ENCODE results near the gene ARAF. TPM values are rescaled to one million over a fixed set of nuclear protein-coding genes. Genes with fewer than 3 reads are reported as not detected.

Gene ARAF
- total RNA-seq, 2 experiments from 2014 or later = 58.8 to 59.2 TPM

DNA sequence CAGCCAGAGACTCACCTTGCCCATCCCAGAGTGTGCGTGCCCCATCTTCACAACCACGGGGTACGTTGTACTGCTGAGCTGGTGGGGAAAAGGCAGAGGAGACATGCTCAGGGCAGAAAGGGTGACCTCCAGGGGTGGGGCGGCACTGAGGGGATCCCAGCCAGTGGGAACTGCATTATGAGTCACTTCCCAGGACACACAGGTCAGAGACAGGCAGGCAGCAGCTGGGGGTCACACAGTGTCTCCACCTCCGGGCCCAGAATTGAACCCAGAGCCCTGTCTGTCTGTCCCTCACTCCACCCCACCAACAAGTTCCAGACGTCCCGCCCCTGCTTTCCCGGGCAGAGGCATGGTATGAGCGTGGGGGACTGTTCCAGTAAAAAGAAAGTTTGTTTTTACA lies 16.4 kb downstream of the ARAF start:
- Mint-ChIP-seq H3K36me3 (ENCODE audit: low read depth) (peaks cover 3% of the 10 kb centered on the region), H3K4me3 (no peak overlapping the region), H3K27me3 (peaks cover 4% of the 10 kb centered on the region), H3K27ac (no peak overlapping the region), H3K4me1 (peaks cover 42% of the 10 kb centered on the region), H3K9me3 (ENCODE audit: low read depth) (no peaks in the 10 kb centered on the region)
- ChIA-PET CTCF (interaction anchor here (0.6 kb wide), 2 partner anchors 12 to 54 kb away, joined by 3 read pairs; no protein-coding TSS in a partner anchor), POLR2A (no interaction called here)
- DNase-seq (no peak), ATAC-seq (no peak)
- intact Hi-C loops (cut with DNase I, micrococcal nuclease) = no loop called here

DNA sequence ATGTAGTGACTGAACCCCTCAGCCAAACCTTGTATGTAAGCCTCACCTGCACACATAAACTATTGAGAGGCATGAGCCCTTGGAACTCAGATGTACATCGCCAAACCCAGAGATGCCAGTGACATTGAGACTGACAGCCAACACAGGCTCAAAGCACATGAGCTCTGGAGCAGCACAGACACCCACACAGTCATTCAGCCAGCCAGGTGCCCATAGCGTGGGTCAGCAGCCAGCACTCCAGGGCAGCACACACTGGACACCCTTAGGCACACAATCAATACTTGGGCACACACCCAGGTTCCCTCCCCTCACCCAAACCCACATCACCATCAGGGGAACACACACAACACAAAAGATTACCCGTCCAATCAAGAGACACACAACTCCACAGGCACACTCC lies 16.9 kb downstream of the ARAF start:
- ChIA-PET POLR2A (no interaction called here), CTCF (interaction anchor here (0.6 kb wide), 1 partner anchor 54 kb away, joined by 3 read pairs; no protein-coding TSS in a partner anchor)
- Mint-ChIP-seq H3K27ac (no peak overlapping the region), H3K36me3 (ENCODE audit: low read depth) (peaks cover 3% of the 10 kb centered on the region), H3K4me1 (peaks cover 42% of the 10 kb centered on the region), H3K4me3 (no peak overlapping the region), H3K9me3 (ENCODE audit: low read depth) (no peaks in the 10 kb centered on the region), H3K27me3 (peaks cover 4% of the 10 kb centered on the region)
- intact Hi-C loops (cut with DNase I, micrococcal nuclease) = no loop called here
- no peak for ATAC-seq
- no peak for DNase-seq

DNA sequence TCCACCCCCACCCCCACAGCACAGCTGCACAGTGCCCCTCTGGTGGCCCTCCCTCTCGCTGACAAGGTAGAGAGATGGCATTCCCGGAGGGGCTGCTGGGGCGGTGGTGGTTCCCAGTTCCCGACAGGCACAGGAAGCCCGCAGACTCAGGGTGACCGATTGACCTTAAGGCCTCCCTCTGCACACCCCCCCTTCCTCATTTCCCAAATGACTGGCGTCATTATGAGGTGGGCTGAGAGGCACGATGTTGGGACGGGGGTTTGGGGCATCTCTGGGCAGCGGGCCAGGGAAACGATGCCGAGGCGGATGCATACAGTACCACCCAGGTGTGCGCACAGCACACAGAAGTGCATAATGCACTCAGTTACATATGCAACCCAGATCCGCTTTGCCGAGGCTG lies 17.7 kb downstream of the ARAF start:
- H3K9me3 Mint-ChIP-seq (ENCODE audit: low read depth) = no peaks in the 10 kb centered on the region
- ChIA-PET POLR2A (no interaction called here), CTCF (interaction anchor here (1.6 kb wide), 1 partner anchor 83 kb away, joined by 6 read pairs; no protein-coding TSS in a partner anchor)
- intact Hi-C loops (cut with DNase I, micrococcal nuclease) = no loop called here
- H3K4me1 Mint-ChIP-seq = peaks cover 44% of the 10 kb centered on the region
- peaks cover 4% of the 10 kb centered on the region for H3K27me3 Mint-ChIP-seq
- ATAC-seq (no peak), DNase-seq (no peak)
- H3K36me3 Mint-ChIP-seq (ENCODE audit: low read depth) = no peaks in the 10 kb centered on the region
- H3K27ac Mint-ChIP-seq = no peak overlapping the region
- no peak overlapping the region for H3K4me3 Mint-ChIP-seq

DNA sequence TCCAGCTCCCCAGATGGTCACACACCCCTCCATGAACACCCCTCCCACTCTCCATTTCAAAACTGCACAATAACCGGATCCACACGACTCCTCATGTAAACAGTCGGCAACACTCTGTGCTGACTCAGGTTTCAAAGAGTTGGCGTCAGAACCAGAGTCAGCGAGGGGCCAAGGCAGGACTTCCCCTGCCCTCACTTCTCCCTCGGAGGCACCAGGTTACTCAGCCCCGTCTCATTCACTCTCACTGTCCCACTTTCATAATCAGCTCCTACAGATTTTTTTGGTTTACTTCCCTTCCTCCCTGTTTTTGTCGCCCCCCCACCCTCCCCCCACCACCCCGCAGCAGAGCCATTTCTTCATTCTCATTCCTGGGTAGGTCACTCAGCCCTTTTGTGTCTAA lies 18.5 kb downstream of the ARAF start:
- Mint-ChIP-seq H3K36me3 (ENCODE audit: low read depth) (no peaks in the 10 kb centered on the region), H3K27me3 (peaks cover 4% of the 10 kb centered on the region), H3K27ac (no peak overlapping the region), H3K4me3 (no peak overlapping the region), H3K9me3 (ENCODE audit: low read depth) (no peaks in the 10 kb centered on the region), H3K4me1 (peaks cover 47% of the 10 kb centered on the region)
- POLR2A ChIA-PET = no interaction called here
- DNase-seq (peak; percentile 75), ATAC-seq (peak; percentile 75)
- intact Hi-C loops (cut with DNase I, micrococcal nuclease) = no loop called here
- CTCF ChIA-PET = interaction anchor here (1.6 kb wide), 1 partner anchor 83 kb away, joined by 6 read pairs; no protein-coding TSS in a partner anchor

DNA sequence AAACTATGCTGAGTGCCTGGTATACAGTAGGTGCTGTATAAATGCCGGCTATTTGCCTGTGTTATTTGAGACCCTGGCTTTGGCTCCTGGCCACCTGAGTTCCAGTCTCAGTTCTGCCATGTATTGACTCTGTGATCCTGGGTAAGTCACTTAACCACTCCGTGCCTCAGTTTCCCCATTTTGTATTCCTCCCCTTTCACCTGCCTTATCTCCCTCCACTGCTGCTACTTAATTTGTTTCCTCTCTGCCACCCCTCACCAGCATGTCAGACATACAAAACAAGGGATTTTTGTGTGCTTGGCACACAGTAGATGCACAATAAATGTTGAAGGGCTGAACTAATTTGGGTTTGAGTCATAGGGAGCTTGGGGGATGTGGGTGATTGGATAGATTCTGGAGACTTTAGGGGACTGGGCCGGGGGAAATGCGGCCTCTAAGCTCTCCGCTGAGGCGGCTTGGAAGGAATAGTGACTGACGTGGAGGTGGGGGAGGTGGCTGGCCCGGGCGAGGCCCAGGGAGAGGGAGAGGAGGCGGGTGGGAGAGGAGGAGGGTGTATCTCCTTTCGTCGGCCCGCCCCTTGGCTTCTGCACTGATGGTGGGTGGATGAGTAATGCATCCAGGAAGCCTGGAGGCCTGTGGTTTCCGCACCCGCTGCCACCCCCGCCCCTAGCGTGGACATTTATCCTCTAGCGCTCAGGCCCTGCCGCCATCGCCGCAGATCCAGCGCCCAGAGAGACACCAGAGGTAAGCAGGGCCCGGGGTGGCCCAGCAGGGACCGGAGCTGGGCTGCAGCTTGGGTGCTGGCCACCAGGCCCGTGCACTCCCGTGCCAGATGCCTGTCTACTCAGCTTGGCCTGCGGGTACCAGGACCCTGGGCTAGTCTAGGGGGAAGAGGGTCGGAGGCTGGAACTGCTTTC lies 21.0 kb downstream of the ARAF start, which contains the start of gene TIMP1:
Gene TIMP1 (plus strand): TSS at position 706 of the 917 bp plus-strand sequence. CDS start 980 bp downstream, outside the sequence.
- CTCF ChIA-PET = no interaction called here
- H3K9me3 Mint-ChIP-seq (ENCODE audit: low read depth) = no peaks in the 10 kb centered on the region

DNA sequence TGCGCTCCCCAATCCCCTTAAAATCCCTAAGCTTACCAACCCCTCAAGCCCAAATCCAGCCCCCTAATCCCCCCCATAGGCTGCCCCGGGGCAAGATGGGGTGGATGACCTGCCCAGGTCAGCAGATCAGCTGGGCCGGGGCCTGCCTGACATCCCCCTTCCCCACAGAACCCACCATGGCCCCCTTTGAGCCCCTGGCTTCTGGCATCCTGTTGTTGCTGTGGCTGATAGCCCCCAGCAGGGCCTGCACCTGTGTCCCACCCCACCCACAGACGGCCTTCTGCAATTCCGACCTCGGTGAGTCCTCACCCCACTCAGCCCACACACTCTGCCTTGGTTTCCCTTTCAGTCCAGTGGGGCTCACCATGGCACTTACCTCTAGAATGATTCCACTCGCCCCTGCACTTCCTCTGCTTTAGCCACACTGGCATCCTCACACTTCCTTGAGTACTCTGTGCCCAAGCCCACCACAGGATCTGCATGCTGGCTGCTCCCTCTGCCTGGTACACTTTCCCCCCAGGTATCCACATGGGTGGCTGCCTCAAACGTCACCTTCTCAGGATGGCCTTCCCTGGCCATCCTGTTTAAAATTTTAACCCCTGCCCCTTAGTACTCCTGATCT lies 22.3 kb downstream of the ARAF start:
- Mint-ChIP-seq H3K4me3 (peak overlapping the region; percentile 26), H3K4me1 (peaks cover 45% of the 10 kb centered on the region), H3K36me3 (ENCODE audit: low read depth) (no peaks in the 10 kb centered on the region), H3K27ac (peak overlapping the region; percentile 45), H3K9me3 (ENCODE audit: low read depth) (no peaks in the 10 kb centered on the region), H3K27me3 (no peaks in the 10 kb centered on the region)
- DNase-seq (no peak), ATAC-seq (no peak)
- POLR2A ChIA-PET = no interaction called here
- intact Hi-C loops (cut with DNase I, micrococcal nuclease) = loop anchor here (2.0 to 5.0 kb wide), 3 partner anchors 39 to 419 kb away; partner anchors contain the start of genes CFP (in 1 of the 2) and ZNF182 (in 1 of the 2)
- CTCF ChIA-PET = no interaction called here

More for the DNA sequence above, 21.0 kb downstream of the ARAF start, which contains the start of gene TIMP1:
- DNase-seq = peak; percentile 90
- intact Hi-C loops (cut with DNase I, micrococcal nuclease) = loop anchor here (1.0 to 5.0 kb wide), 5 partner anchors 21 to 420 kb away; partner anchors contain the start of genes ARAF (in 2 of the 2), CFP (in 1 of the 2), UXT (in 1 of the 2) and ZNF182 (in 1 of the 2)
- POLR2A ChIA-PET = no interaction called here
- Mint-ChIP-seq H3K27ac (peak within 1 kb of the TSS; percentile 81), H3K36me3 (ENCODE audit: low read depth) (no peaks in the 10 kb centered on the region), H3K4me3 (peak within 1 kb of the TSS; percentile 46), H3K4me1 (peaks cover 50% of the 10 kb centered on the region), H3K27me3 (peaks cover 3% of the 10 kb centered on the region)
- ATAC-seq = peak; percentile 86

DNA sequence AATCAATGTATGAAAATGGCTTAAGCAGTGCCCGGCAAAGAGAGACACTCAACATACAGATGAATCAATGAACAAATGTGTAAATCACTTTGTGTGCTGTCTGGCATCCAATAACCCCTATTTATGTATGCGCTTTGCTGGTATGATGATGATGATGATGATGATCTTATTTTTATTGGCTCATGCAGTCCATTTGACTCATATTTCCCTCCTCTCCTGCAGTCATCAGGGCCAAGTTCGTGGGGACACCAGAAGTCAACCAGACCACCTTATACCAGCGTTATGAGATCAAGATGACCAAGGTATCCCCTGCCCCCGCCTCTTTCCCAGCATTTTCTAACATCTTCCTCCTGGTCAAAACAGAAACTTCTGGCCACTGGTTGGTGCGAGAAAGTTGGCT lies 23.7 kb downstream of the ARAF start:
- H3K27ac Mint-ChIP-seq = no peak overlapping the region
- intact Hi-C loops (cut with DNase I, micrococcal nuclease) = loop anchor here (5.0 kb wide), 2 partner anchors 38 to 418 kb away; partner anchors contain the start of gene ZNF182 (in 1 of the 2)
- no peaks in the 10 kb centered on the region for H3K9me3 Mint-ChIP-seq (ENCODE audit: low read depth)
- CTCF ChIA-PET = no interaction called here
- H3K27me3 Mint-ChIP-seq = no peaks in the 10 kb centered on the region
- H3K4me1 Mint-ChIP-seq = peaks cover 34% of the 10 kb centered on the region
- no peak overlapping the region for H3K4me3 Mint-ChIP-seq
- POLR2A ChIA-PET = interaction anchor here (0.7 kb wide), 1 partner anchor 643 kb away, joined by 3 read pairs; no protein-coding TSS in a partner anchor
- DNase-seq (no peak), ATAC-seq (no peak)
- H3K36me3 Mint-ChIP-seq (ENCODE audit: low read depth) = no peaks in the 10 kb centered on the region

DNA sequence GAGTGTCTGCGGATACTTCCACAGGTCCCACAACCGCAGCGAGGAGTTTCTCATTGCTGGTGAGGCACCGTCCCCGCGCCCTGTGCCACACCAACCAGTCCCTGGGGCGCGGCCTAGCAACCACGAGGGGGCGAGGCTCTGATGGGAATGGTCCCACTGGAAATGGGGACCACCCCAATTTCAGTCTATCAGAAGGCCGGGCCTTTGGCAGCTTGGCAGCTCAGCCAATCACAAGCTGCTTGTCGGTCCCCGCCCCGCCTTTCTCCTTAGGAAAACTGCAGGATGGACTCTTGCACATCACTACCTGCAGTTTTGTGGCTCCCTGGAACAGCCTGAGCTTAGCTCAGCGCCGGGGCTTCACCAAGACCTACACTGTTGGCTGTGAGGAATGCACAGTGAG lies 24.3 kb downstream of the ARAF start:
- no peaks in the 10 kb centered on the region for H3K9me3 Mint-ChIP-seq (ENCODE audit: low read depth)
- CTCF ChIA-PET = no interaction called here
- POLR2A ChIA-PET = interaction anchor here (0.7 kb wide), 1 partner anchor 643 kb away, joined by 3 read pairs; no protein-coding TSS in a partner anchor
- H3K4me3 Mint-ChIP-seq = no peak overlapping the region
- intact Hi-C loops (cut with DNase I, micrococcal nuclease) = no loop called here
- DNase-seq = no peak
- peaks cover 32% of the 10 kb centered on the region for H3K4me1 Mint-ChIP-seq
- H3K27me3 Mint-ChIP-seq = no peaks in the 10 kb centered on the region
- H3K27ac Mint-ChIP-seq = no peak overlapping the region
- no peak for ATAC-seq
- no peaks in the 10 kb centered on the region for H3K36me3 Mint-ChIP-seq (ENCODE audit: low read depth)

DNA sequence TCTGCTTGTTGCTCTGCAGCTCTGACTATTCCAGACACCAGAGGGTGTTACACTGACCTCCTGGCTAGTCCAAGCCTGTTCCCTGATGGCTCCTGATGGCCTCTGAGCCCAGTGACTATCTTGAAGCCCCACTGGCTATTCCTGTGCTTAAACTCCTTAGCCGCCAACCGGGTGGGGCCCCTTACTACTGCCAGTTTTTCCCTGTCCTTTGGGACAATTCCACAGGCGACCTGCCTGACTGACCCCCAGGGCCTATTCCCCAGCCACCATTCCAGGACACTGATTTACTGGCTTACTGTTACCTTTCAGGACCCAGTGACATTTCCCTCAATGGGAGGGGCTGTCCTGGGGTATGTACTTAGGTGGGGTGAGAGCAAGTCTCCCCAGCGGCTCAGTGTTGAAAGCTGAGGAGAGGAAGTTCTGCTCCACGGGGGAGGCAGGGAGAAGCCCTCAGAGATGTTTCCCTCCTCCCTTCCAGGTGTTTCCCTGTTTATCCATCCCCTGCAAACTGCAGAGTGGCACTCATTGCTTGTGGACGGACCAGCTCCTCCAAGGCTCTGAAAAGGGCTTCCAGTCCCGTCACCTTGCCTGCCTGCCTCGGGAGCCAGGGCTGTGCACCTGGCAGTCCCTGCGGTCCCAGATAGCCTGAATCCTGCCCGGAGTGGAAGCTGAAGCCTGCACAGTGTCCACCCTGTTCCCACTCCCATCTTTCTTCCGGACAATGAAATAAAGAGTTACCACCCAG lies 25.2 kb downstream of the ARAF start:
- CTCF ChIA-PET = no interaction called here

DNA sequence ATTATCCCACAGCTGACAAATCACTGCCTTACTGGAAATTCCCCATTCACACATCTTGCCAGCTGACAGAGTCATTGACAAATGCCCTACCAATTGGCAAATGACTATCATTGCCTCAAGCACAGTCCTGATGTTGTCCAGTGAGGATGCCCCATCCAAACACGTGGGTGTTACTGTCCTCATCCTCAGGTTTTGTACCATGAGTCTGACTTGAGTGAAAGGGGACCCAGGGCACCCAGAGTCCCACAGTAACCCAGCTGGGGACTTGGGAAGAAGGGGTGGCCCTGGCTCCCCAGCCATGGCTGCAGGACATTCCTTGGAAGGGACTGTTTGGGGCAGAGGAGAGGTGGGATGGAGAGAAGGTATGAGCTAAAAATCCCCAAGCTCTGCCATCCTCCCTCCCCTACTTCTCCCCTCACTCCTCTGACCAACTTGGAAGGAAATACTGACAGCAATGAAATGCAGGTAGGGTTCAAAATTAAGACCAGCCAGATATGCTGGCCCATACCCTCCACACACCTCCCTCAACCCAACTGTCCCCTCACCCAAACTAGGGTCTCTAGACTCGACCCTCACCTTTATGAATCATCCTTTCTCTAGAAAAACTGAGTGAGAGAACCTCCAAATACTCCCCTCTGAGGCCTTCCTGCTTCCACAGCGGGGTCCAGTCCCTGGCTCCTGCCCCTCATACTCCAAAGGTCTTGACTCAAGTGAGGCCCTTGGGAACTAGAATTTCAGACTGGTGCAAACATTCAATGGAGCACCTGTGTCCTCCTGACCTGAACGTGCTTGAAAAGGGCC lies 26.3 kb downstream of the ARAF start:
- no peaks in the 10 kb centered on the region for H3K9me3 Mint-ChIP-seq (ENCODE audit: low read depth)
- no peak for ATAC-seq
- ChIA-PET POLR2A (no interaction called here), CTCF (no interaction called here)
- no peak for DNase-seq
- no peak overlapping the region for H3K27ac Mint-ChIP-seq
- no peak overlapping the region for H3K4me3 Mint-ChIP-seq
- intact Hi-C loops (cut with DNase I, micrococcal nuclease) = no loop called here
- H3K4me1 Mint-ChIP-seq = peaks cover 17% of the 10 kb centered on the region
- H3K27me3 Mint-ChIP-seq = no peaks in the 10 kb centered on the region
- H3K36me3 Mint-ChIP-seq (ENCODE audit: low read depth) = no peaks in the 10 kb centered on the region

More for the DNA sequence above, 25.2 kb downstream of the ARAF start:
- Mint-ChIP-seq H3K36me3 (ENCODE audit: low read depth) (no peaks in the 10 kb centered on the region), H3K9me3 (ENCODE audit: low read depth) (no peaks in the 10 kb centered on the region), H3K27ac (no peak overlapping the region), H3K4me1 (peaks cover 27% of the 10 kb centered on the region), H3K27me3 (no peaks in the 10 kb centered on the region), H3K4me3 (no peak overlapping the region)
- no peak for DNase-seq
- ATAC-seq = no peak
- POLR2A ChIA-PET = no interaction called here
- intact Hi-C loops (cut with DNase I, micrococcal nuclease) = no loop called here
